Measurements from ENCODE around the gene SH2D7. TPM values are rescaled to one million over a fixed set of nuclear protein-coding genes. Genes with fewer than 3 reads are reported as not detected.

Gene SH2D7
- total and polyA plus RNA-seq, 2 donors (not counting 3 experiments of a cell fraction or from before 2014, with no cell fraction given) = not detected

GRCh38 chr15:78065973-78066946 is 26.1 kb upstream of the SH2D7 start:
- CTCF ChIA-PET = interaction anchor here (1.0 to 3.3 kb wide), 6 partner anchors 14 to 61 kb away, joined by 3 to 15 read pairs (median 4); no protein-coding TSS in a partner anchor
- H3K27me3 ChIP-seq (ENCODE audit: control insufficient read depth in 2 of 2, insufficient read depth in 2 of 2, low read length in 2 of 2) = no peaks in the 10 kb centered on the region
- POLR2A ChIA-PET = no interaction called here
- H3K79me2 ChIP-seq (ENCODE audit: control insufficient read depth, insufficient read depth, low read length) = peaks cover 86% of the 10 kb centered on the region
- DNase-seq (ENCODE audit: low read depth, low spot score) (no peak), FAIRE-seq (no peak)
- no peak overlapping the region for H3K9ac ChIP-seq (replicated peaks; ENCODE audit: extremely low read depth, insufficient read depth, low read length)
- no peak overlapping the region for H2AFZ ChIP-seq (ENCODE audit: low read depth, low read length)
- H3K27ac ChIP-seq (ENCODE audit: insufficient read depth, low read depth, low read length) = no peak overlapping the region
- dilution Hi-C loops (cut with MboI; ENCODE audit: extremely low pct_ligation_motif_present, low sequenced_read_pairs) = no loop called here
- H4K20me1 ChIP-seq (replicated peaks; ENCODE audit: control insufficient read depth, extremely low read depth, insufficient read depth, low read length) = no peaks in the 10 kb centered on the region
- no peak overlapping the region for H3K4me2 ChIP-seq (ENCODE audit: insufficient read depth, low read length)
- intact Hi-C loops (cut with micrococcal nuclease) = loop anchor here (2.0 kb wide), 1 partner anchor 15 kb away; no protein-coding TSS in a partner anchor
- TF ChIP-seq MAX (IDR thresholded peaks at IDR 0.05; ENCODE audit: insufficient read depth, insufficient read length) (no peak), GATA2 (IDR thresholded peaks at IDR 0.05; ENCODE audit: insufficient read depth, insufficient read length, low read depth, low read length) (no peak), POLR2A (IDR thresholded peaks at IDR 0.05; ENCODE audit: low read depth, low read length) (no peak), EZH2 (IDR thresholded peaks at IDR 0.05; ENCODE audit: borderline replicate concordance, low read depth, low read length, severe bottlenecking) (no peak), JUN (IDR thresholded peaks at IDR 0.05; ENCODE audit: borderline replicate concordance, insufficient read depth, insufficient read length, low read depth) (no peak), POLR2AphosphoS5 (IDR thresholded peaks at IDR 0.05; ENCODE audit: insufficient read depth, low read depth, low read length) (no peak), CTCF (IDR thresholded peaks at IDR 0.05; ENCODE audit: extremely low read depth in 1 of 2, insufficient read depth in 1 of 2, low read depth in 1 of 2, low read length in 2 of 2) (no peak), FOS (IDR thresholded peaks at IDR 0.05; ENCODE audit: borderline replicate concordance, insufficient read depth, low read length) (no peak), MYC (IDR thresholded peaks at IDR 0.05; ENCODE audit: low read depth, low read length) (no peak)
- no peaks in the 10 kb centered on the region for H3K9me1 ChIP-seq (replicated peaks; ENCODE audit: control insufficient read depth, extremely low read depth, insufficient read depth, low read length)
- no peaks in the 10 kb centered on the region for H3K9me3 ChIP-seq (replicated peaks; ENCODE audit: control insufficient read depth, insufficient read depth, low read length)
- H3K36me3 ChIP-seq (ENCODE audit: control insufficient read depth in 2 of 2, extremely low read depth in 1 of 2, insufficient read depth in 2 of 2, low read length in 2 of 2) = no peaks in the 10 kb centered on the region
- BruUV-seq (replicated peaks) = no TSS peak
- H3K4me3 ChIP-seq (replicated peaks in 1 of 3; ENCODE audit: insufficient read depth in 1 of 3, low read depth in 1 of 3, low read length in 3 of 3) = no peak overlapping the region
- H3K4me1 ChIP-seq (ENCODE audit: control insufficient read depth, extremely low read depth, insufficient read depth, low read length) = peaks cover 64% of the 10 kb centered on the region
